ENCODE measurements around the gene SNAPC5. TPM values are rescaled to one million over a fixed set of nuclear protein-coding genes. Genes with fewer than 3 reads are reported as not detected.
"Not testable (repeated sequence)": the region's sequence is repeated elsewhere in the genome, so short reads cannot be mapped to it uniquely, and the experiment has no call there.

Gene SNAPC5
- total RNA-seq, 1 experiment from 2014 or later = 38.2 TPM

- H3K27me3 ChIP-seq (ENCODE audit: low read length); ATAC-seq; H3K9me2 ChIP-seq (replicated peaks; ENCODE audit: low read length); H3F3A ChIP-seq (ENCODE audit: low read length, unreplicated experiment); H3K4me1 ChIP-seq (ENCODE audit: insufficient read depth, low read length); H4K20me1 ChIP-seq (ENCODE audit: low read length); CTCF ChIA-PET; H3K9ac ChIP-seq (ENCODE audit: low read length); H3K4me3 ChIP-seq (ENCODE audit: low read length); H2AFZ ChIP-seq (ENCODE audit: low read length); H3K79me2 ChIP-seq (ENCODE audit: low read length); DNase-seq; H3K36me3 ChIP-seq (ENCODE audit: low read depth, low read length); H3K27ac ChIP-seq (ENCODE audit: low read length); BruUV-seq (replicated peaks); H3K9me3 ChIP-seq (ENCODE audit: low read length); POLR2A ChIA-PET (ENCODE audit: unreplicated experiment); H3K4me2 ChIP-seq (ENCODE audit: low read length); intact Hi-C loops (cut with micrococcal nuclease): not testable (repeated sequence)
Observed at GRCh38 chr15:66467162-66468040, 30.2 kb downstream of the SNAPC5 start.

GRCh38 chr15:66465294-66465693 lies 32.3 kb downstream of the SNAPC5 start:
- H3K27me3 ChIP-seq (ENCODE audit: low read length); H3K9ac ChIP-seq (ENCODE audit: low read length); H3K27ac ChIP-seq (ENCODE audit: low read length); BruUV-seq (replicated peaks); H3K9me3 ChIP-seq (ENCODE audit: low read length); ATAC-seq; POLR2A ChIA-PET (ENCODE audit: unreplicated experiment); H3F3A ChIP-seq (ENCODE audit: low read length, unreplicated experiment); H4K20me1 ChIP-seq (ENCODE audit: low read length); H3K36me3 ChIP-seq (ENCODE audit: low read depth, low read length); DNase-seq; CTCF ChIA-PET; H3K79me2 ChIP-seq (ENCODE audit: low read length); H3K9me2 ChIP-seq (replicated peaks; ENCODE audit: low read length); H3K4me2 ChIP-seq (ENCODE audit: low read length); H2AFZ ChIP-seq (ENCODE audit: low read length); intact Hi-C loops (cut with micrococcal nuclease); H3K4me3 ChIP-seq (ENCODE audit: low read length): not testable (repeated sequence)
- H3K4me1 ChIP-seq (ENCODE audit: insufficient read depth, low read length) = peaks cover 19% of the 10 kb centered on the region

GRCh38 chr15:66462627-66463026 lies 34.9 kb downstream of the SNAPC5 start:
- Histone ChIP-seq H3K27ac (ENCODE audit: low read length) (no peak overlapping the region), H2AFZ (ENCODE audit: low read length) (no peak overlapping the region), H4K20me1 (ENCODE audit: low read length) (no peaks in the 10 kb centered on the region), H3K9ac (ENCODE audit: low read length) (no peak overlapping the region), H3K79me2 (ENCODE audit: low read length) (no peaks in the 10 kb centered on the region), H3K36me3 (ENCODE audit: low read depth, low read length) (peaks cover 3% of the 10 kb centered on the region; the same call in 1 of the 2 replicates), H3K4me1 (ENCODE audit: insufficient read depth, low read length) (peaks cover 28% of the 10 kb centered on the region), H3K9me2 (replicated peaks; ENCODE audit: low read length) (no peaks in the 10 kb centered on the region), H3F3A (ENCODE audit: low read length, unreplicated experiment) (no peaks in the 10 kb centered on the region), H3K4me3 (ENCODE audit: low read length) (no peak overlapping the region), H3K4me2 (ENCODE audit: low read length) (no peak overlapping the region), H3K27me3 (ENCODE audit: low read length) (no peaks in the 10 kb centered on the region), H3K9me3 (ENCODE audit: low read length) (no peaks in the 10 kb centered on the region)
- no TSS peak for BruUV-seq (replicated peaks)
- TF ChIP-seq EZH2phosphoT487 (IDR thresholded peaks at IDR 0.05; ENCODE audit: borderline replicate concordance, low read length) (no peak), EZH2 (IDR thresholded peaks at IDR 0.05; ENCODE audit: low read length, unreplicated experiment) (no peak)
- ChIA-PET CTCF (no interaction called here), POLR2A (ENCODE audit: unreplicated experiment) (no interaction called here)
- no peak for DNase-seq
- intact Hi-C loops (cut with micrococcal nuclease) = no loop called here
- ATAC-seq = no peak

DNA sequence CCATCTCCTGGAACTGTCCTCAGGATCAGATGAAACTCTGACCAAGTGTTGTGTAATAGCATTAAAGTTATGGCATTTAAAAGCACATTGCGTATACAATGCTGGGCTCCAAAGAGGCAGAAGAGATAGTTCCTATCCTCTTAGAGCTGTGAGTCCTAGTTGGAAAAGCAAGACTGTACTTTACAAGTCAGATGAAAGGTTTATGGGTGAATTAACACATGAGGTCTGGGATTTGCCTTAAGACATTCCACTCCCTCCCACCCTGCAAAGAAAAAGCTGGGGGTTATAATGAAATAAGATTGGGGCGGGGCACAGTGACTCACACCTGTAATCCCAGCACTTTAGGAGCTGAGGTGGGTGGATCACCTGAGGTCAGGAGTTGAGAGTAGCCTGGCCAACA lies 35.6 kb downstream of the SNAPC5 start:
- Histone ChIP-seq H3K9me2 (replicated peaks; ENCODE audit: low read length) (no peaks in the 10 kb centered on the region), H3F3A (ENCODE audit: low read length, unreplicated experiment) (no peaks in the 10 kb centered on the region), H3K79me2 (ENCODE audit: low read length) (no peaks in the 10 kb centered on the region), H3K27ac (ENCODE audit: low read length) (peak overlapping the region; percentile 46), H3K4me3 (ENCODE audit: low read length) (no peak overlapping the region), H3K36me3 (ENCODE audit: low read depth, low read length) (peaks cover 3% of the 10 kb centered on the region; the same call in 1 of the 2 replicates), H2AFZ (ENCODE audit: low read length) (no peak overlapping the region), H3K4me2 (ENCODE audit: low read length) (peak overlapping the region; percentile 34; the same call in 1 of the 2 replicates), H4K20me1 (ENCODE audit: low read length) (no peaks in the 10 kb centered on the region), H3K9me3 (ENCODE audit: low read length) (no peaks in the 10 kb centered on the region), H3K4me1 (ENCODE audit: insufficient read depth, low read length) (peaks cover 28% of the 10 kb centered on the region), H3K27me3 (ENCODE audit: low read length) (no peaks in the 10 kb centered on the region), H3K9ac (ENCODE audit: low read length) (no peak overlapping the region)
- peak; percentile 42 for ATAC-seq
- TF ChIP-seq CTCF (conservative IDR thresholded peaks at IDR 0.05; ENCODE audit: low read depth, low read length) (no peak), EZH2 (IDR thresholded peaks at IDR 0.05; ENCODE audit: low read length, unreplicated experiment) (no peak), EZH2phosphoT487 (IDR thresholded peaks at IDR 0.05; ENCODE audit: borderline replicate concordance, low read length) (no peak)
- peak; percentile 56 for DNase-seq
- no TSS peak for BruUV-seq (replicated peaks)
- POLR2A ChIA-PET (ENCODE audit: unreplicated experiment) = no interaction called here
- intact Hi-C loops (cut with micrococcal nuclease) = no loop called here
- CTCF ChIA-PET = no interaction called here

DNA sequence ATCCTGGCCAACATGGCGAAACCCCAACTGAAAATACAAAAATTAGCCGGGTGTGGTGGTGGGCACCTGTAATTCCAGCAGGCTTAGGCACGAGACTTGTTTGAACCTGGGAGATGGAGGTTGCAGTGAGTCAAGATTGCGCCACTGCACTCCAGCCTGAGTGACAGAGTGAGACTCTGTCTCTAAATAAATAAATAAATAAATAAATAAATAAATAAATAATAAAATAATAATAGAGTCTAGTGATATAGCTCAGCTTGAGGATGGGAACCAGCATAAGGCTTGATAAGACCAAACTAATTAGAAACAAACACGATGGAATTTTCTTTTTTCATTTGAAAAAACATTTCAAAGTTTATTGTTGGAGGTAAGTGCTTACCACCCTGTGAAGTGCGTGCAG lies 36.3 kb downstream of the SNAPC5 start:
- Histone ChIP-seq H3K27ac (ENCODE audit: low read length) (peak overlapping the region; percentile 46), H3K4me1 (ENCODE audit: insufficient read depth, low read length) (peaks cover 33% of the 10 kb centered on the region)
- POLR2A ChIA-PET (ENCODE audit: unreplicated experiment); H3K4me2 ChIP-seq (ENCODE audit: low read length); H3K9me2 ChIP-seq (replicated peaks; ENCODE audit: low read length); BruUV-seq (replicated peaks); H3K9me3 ChIP-seq (ENCODE audit: low read length); CTCF ChIA-PET; H3K9ac ChIP-seq (ENCODE audit: low read length); H3K79me2 ChIP-seq (ENCODE audit: low read length); DNase-seq; H3K4me3 ChIP-seq (ENCODE audit: low read length); ATAC-seq; H3K27me3 ChIP-seq (ENCODE audit: low read length); H2AFZ ChIP-seq (ENCODE audit: low read length); H3K36me3 ChIP-seq (ENCODE audit: low read depth, low read length); H3F3A ChIP-seq (ENCODE audit: low read length, unreplicated experiment); intact Hi-C loops (cut with micrococcal nuclease); H4K20me1 ChIP-seq (ENCODE audit: low read length): not testable (repeated sequence)

Measured in PC-3 (cell line).